ENCODE results near the gene OARD1. TPM values are rescaled to one million over a fixed set of nuclear protein-coding genes. Genes with fewer than 3 reads are reported as not detected.

OARD1 gene
- total RNA-seq, 4 donors from 2014 or later: 11.9 to 19.4 (median 16.5) TPM

- H3K27me3 ChIP-seq: no peaks in the 10 kb centered on the region
- WGBS: 73% methylated on average over 1 of the region's 1 CpG
- no peaks in the 10 kb centered on the region for H3K36me3 ChIP-seq
- no peaks in the 10 kb centered on the region for H3K9me3 ChIP-seq
- intact Hi-C loops (cut with DNase I): no loop called here
- no peak overlapping the region for H3K4me3 ChIP-seq
- DNase-seq (ENCODE audit: extremely low spot score): no peak
- H3K4me1 ChIP-seq: peaks cover 23 to 37% (median 30%) of the 10 kb centered on the region in 4 donors
- TF ChIP-seq POLR2A (IDR thresholded peaks at IDR 0.05; ENCODE audit: low read depth) (no peak), EP300 (IDR thresholded peaks at IDR 0.05) (no peak)
- no peak overlapping the region for H3K27ac ChIP-seq (replicated peaks in 1 of 4)
These were observed 22.6 kb downstream of the OARD1 start for GRCh38 chr6:41049521-41049920.

- Histone ChIP-seq H3K27me3 (no peaks in the 10 kb centered on the region), H3K36me3 (no peaks in the 10 kb centered on the region), H3K27ac (replicated peaks in 1 of 4) (no peak overlapping the region), H3K4me1 (peaks cover 14 to 32% (median 18%) of the 10 kb centered on the region in 4 donors), H3K9me3 (no peaks in the 10 kb centered on the region), H3K4me3 (no peak overlapping the region)
- intact Hi-C loops (cut with DNase I): no loop called here
- WGBS: 61% methylated on average over 9 of the region's 9 CpGs
- no peak for DNase-seq (ENCODE audit: extremely low spot score)
- TF ChIP-seq CTCF (IDR thresholded peaks at IDR 0.05): no peak
- TF ChIP-seq POLR2AphosphoS5 (IDR thresholded peaks at IDR 0.05): no peak
- TF ChIP-seq EP300 (IDR thresholded peaks at IDR 0.05): no peak
- no peak for TF ChIP-seq POLR2A (IDR thresholded peaks at IDR 0.05; ENCODE audit: low read depth)
These were observed 24.1 kb downstream of the OARD1 start for GRCh38 chr6:41047745-41048732.

GRCh38 chr6:41047306-41047705 is 24.9 kb downstream of the OARD1 start:
- no peak for TF ChIP-seq POLR2A (IDR thresholded peaks at IDR 0.05; ENCODE audit: low read depth)
- no peak for TF ChIP-seq CTCF (IDR thresholded peaks at IDR 0.05)
- no peak for TF ChIP-seq EP300 (IDR thresholded peaks at IDR 0.05)
- TF ChIP-seq POLR2AphosphoS5 (IDR thresholded peaks at IDR 0.05): no peak
- no peak for DNase-seq (ENCODE audit: extremely low spot score)
- Histone ChIP-seq H3K4me1 (peaks cover 7 to 27% (median 12%) of the 10 kb centered on the region in 4 donors), H3K4me3 (no peak overlapping the region), H3K27ac (replicated peaks in 1 of 4) (no peak overlapping the region), H3K36me3 (no peaks in the 10 kb centered on the region), H3K9me3 (no peaks in the 10 kb centered on the region), H3K27me3 (no peaks in the 10 kb centered on the region)
- 94% methylated on average over 2 of the region's 2 CpGs for WGBS
- intact Hi-C loops (cut with DNase I): no loop called here

GRCh38 chr6:41046084-41046483 is 26.1 kb downstream of the OARD1 start:
- WGBS: 88% methylated on average over 1 of the region's 1 CpG
- intact Hi-C loops (cut with DNase I): no loop called here
- no peak for TF ChIP-seq POLR2AphosphoS5 (IDR thresholded peaks at IDR 0.05)
- TF ChIP-seq EP300 (IDR thresholded peaks at IDR 0.05): no peak
- no peak for TF ChIP-seq CTCF (IDR thresholded peaks at IDR 0.05)
- no peak for TF ChIP-seq POLR2A (IDR thresholded peaks at IDR 0.05; ENCODE audit: low read depth)
- Histone ChIP-seq H3K27ac (replicated peaks in 1 of 4) (no peak overlapping the region), H3K36me3 (no peaks in the 10 kb centered on the region), H3K4me3 (no peak overlapping the region), H3K4me1 (peaks cover 0 to 20% (median 9%) of the 10 kb centered on the region in 4 donors), H3K9me3 (no peaks in the 10 kb centered on the region), H3K27me3 (no peaks in the 10 kb centered on the region)
- DNase-seq (ENCODE audit: extremely low spot score): no peak

- H3K9me3 ChIP-seq: no peaks in the 10 kb centered on the region
- 73% methylated on average over 5 of the region's 5 CpGs for WGBS
- no peak overlapping the region for H3K27ac ChIP-seq (replicated peaks in 1 of 4)
- DNase-seq (ENCODE audit: extremely low spot score): no peak
- H3K27me3 ChIP-seq: no peaks in the 10 kb centered on the region
- TF ChIP-seq EP300 (IDR thresholded peaks at IDR 0.05) (no peak), POLR2A (IDR thresholded peaks at IDR 0.05; ENCODE audit: low read depth) (no peak)
- peaks cover 0 to 20% (median 9%) of the 10 kb centered on the region in 4 donors for H3K4me1 ChIP-seq
- H3K36me3 ChIP-seq: no peaks in the 10 kb centered on the region
- intact Hi-C loops (cut with DNase I): no loop called here
- no peak overlapping the region for H3K4me3 ChIP-seq
These were observed 26.5 kb downstream of the OARD1 start for GRCh38 chr6:41045664-41046063.

Measured in esophagus muscularis mucosa (tissue), 4 donors.